IPS DF 6.9 (cell line): Measurements from ENCODE around the gene PPP1R12C.

ENCODE experiments used
- DNase-seq: peaks from one replicate; pipeline ENCODE4 v3.0.0-alpha.2; 2013; ENCODE audit warnings: low read depth, low spot score
- H3K27ac ChIP-seq: one replicate; pipeline ENCODE4 v1.5.1; 2013; ENCODE audit warnings: low read length, control low read depth
- H3K27me3 ChIP-seq: 2 replicates; pipeline ENCODE4 v1.6.1; 2013; ENCODE audit warnings: mild to moderate bottlenecking, low read length; ENCODE audit not compliant: control insufficient read depth, insufficient read depth
- H3K36me3 ChIP-seq: 2 replicates; pipeline ENCODE4 v1.6.1; 2013; ENCODE audit warnings: low read length; ENCODE audit not compliant: control insufficient read depth, insufficient read depth
- H3K4me1 ChIP-seq: 2 replicates; pipeline ENCODE4 v1.6.1; 2013; ENCODE audit warnings: low read length; ENCODE audit not compliant: control insufficient read depth, insufficient read depth
- H3K4me3 ChIP-seq: 2 replicates; pipeline ENCODE4 v1.5.1; 2013; ENCODE audit warnings: mild to moderate bottlenecking, low read length
- H3K9me3 ChIP-seq: 2 replicates; pipeline ENCODE4 v1.6.1; 2013; ENCODE audit warnings: low read length, inconsistent platforms; ENCODE audit not compliant: control insufficient read depth, insufficient read depth
- WGBS: extraction: QIAGEN DNeasy Blood & Tissue Kit; methylation state at CpG from one replicate; pipeline ENCODE4 v1.1.7; 2013; ENCODE audit warnings: mixed read lengths, missing lambda C conversion rate; ENCODE audit not compliant: insufficient read length, insufficient coverage; 5-methylcytosine and 5-hydroxymethylcytosine counted together

The PPP1R12C gene

GRCh38 chr19:55088543-55089341 is 28.7 kb downstream of the PPP1R12C start:
- Histone ChIP-seq H3K9me3 (no peaks in the 10 kb centered on the region), H3K4me1 (peaks cover 14% of the 10 kb centered on the region), H3K27ac (no peak overlapping the region), H3K4me3 (no peak overlapping the region), H3K27me3 (peaks cover 5% of the 10 kb centered on the region), H3K36me3 (no peaks in the 10 kb centered on the region)
- DNase-seq = no peak
- no CpG with 5 or more reads among the region's 18 CpGs for WGBS

GRCh38 chr19:55088021-55088451 is 29.4 kb downstream of the PPP1R12C start:
- no peaks in the 10 kb centered on the region for H3K36me3 ChIP-seq
- peaks cover 14% of the 10 kb centered on the region for H3K4me1 ChIP-seq
- H3K4me3 ChIP-seq = no peak overlapping the region
- no peaks in the 10 kb centered on the region for H3K9me3 ChIP-seq
- no peak overlapping the region for H3K27ac ChIP-seq
- DNase-seq = no peak
- peaks cover 5% of the 10 kb centered on the region for H3K27me3 ChIP-seq
- no CpG with 5 or more reads among the region's 12 CpGs for WGBS

- no peaks in the 10 kb centered on the region for H3K36me3 ChIP-seq
- H3K27ac ChIP-seq = no peak overlapping the region
- H3K4me1 ChIP-seq = peaks cover 12% of the 10 kb centered on the region
- DNase-seq = no peak
- H3K9me3 ChIP-seq = no peaks in the 10 kb centered on the region
- H3K4me3 ChIP-seq = peak overlapping the region; percentile 45; the same call in 1 of the 2 replicates
- H3K27me3 ChIP-seq = peaks cover 5% of the 10 kb centered on the region
- no CpG with 5 or more reads among the region's 17 CpGs for WGBS
These were observed 29.9 kb downstream of the PPP1R12C start for GRCh38 chr19:55087542-55087901.

- H3K27me3 ChIP-seq = peaks cover 5% of the 10 kb centered on the region
- peaks cover 10% of the 10 kb centered on the region for H3K4me1 ChIP-seq
- no peaks in the 10 kb centered on the region for H3K36me3 ChIP-seq
- WGBS = no CpG with 5 or more reads among the region's 74 CpGs
- peak; percentile 94 for DNase-seq
- H3K27ac ChIP-seq = no peak overlapping the region
- H3K9me3 ChIP-seq = no peaks in the 10 kb centered on the region
- peak overlapping the region; percentile 45; the same call in 1 of the 2 replicates for H3K4me3 ChIP-seq
These were observed 30.5 kb downstream of the PPP1R12C start for GRCh38 chr19:55086730-55087541.

GRCh38 chr19:55085923-55086715 is 31.3 kb downstream of the PPP1R12C start:
- peaks cover 10% of the 10 kb centered on the region for H3K4me1 ChIP-seq
- H3K9me3 ChIP-seq = no peaks in the 10 kb centered on the region
- no CpG with 5 or more reads among the region's 35 CpGs for WGBS
- no peak overlapping the region for H3K27ac ChIP-seq
- peak overlapping the region; percentile 30; the same call in 1 of the 2 replicates for H3K4me3 ChIP-seq
- DNase-seq = no peak
- H3K36me3 ChIP-seq = no peaks in the 10 kb centered on the region
- H3K27me3 ChIP-seq = peaks cover 5% of the 10 kb centered on the region

GRCh38 chr19:55084416-55084815 is 33.0 kb downstream of the PPP1R12C start:
- WGBS = no CpG with 5 or more reads among the region's 10 CpGs
- DNase-seq = no peak
- Histone ChIP-seq H3K9me3 (no peaks in the 10 kb centered on the region), H3K27ac (no peak overlapping the region), H3K4me3 (no peak overlapping the region), H3K36me3 (no peaks in the 10 kb centered on the region), H3K4me1 (peaks cover 12% of the 10 kb centered on the region), H3K27me3 (peaks cover 5% of the 10 kb centered on the region)

- Histone ChIP-seq H3K27ac (no peak overlapping the region), H3K4me1 (peaks cover 10% of the 10 kb centered on the region), H3K4me3 (no peak overlapping the region; the same call in 1 of the 2 replicates), H3K36me3 (no peaks in the 10 kb centered on the region), H3K9me3 (no peaks in the 10 kb centered on the region), H3K27me3 (peaks cover 5% of the 10 kb centered on the region)
- no peak for DNase-seq
- no CpG with 5 or more reads among the region's 42 CpGs for WGBS
These were observed 34.2 kb downstream of the PPP1R12C start for GRCh38 chr19:55083004-55083850.

GRCh38 chr19:55082020-55082851 is 35.2 kb downstream of the PPP1R12C start:
- H3K4me1 ChIP-seq = peaks cover 5% of the 10 kb centered on the region
- H3K27me3 ChIP-seq = peaks cover 5% of the 10 kb centered on the region
- no peak for DNase-seq
- H3K27ac ChIP-seq = no peak overlapping the region
- WGBS = no CpG with 5 or more reads among the region's 64 CpGs
- H3K4me3 ChIP-seq = no peak overlapping the region
- H3K9me3 ChIP-seq = no peaks in the 10 kb centered on the region
- no peaks in the 10 kb centered on the region for H3K36me3 ChIP-seq

- H3K9me3 ChIP-seq = no peaks in the 10 kb centered on the region
- no peak for DNase-seq
- no peak overlapping the region for H3K4me3 ChIP-seq
- H3K36me3 ChIP-seq = no peaks in the 10 kb centered on the region
- peaks cover 5% of the 10 kb centered on the region for H3K27me3 ChIP-seq
- no CpG with 5 or more reads among the region's 22 CpGs for WGBS
- H3K4me1 ChIP-seq = peaks cover 5% of the 10 kb centered on the region
- H3K27ac ChIP-seq = no peak overlapping the region
These were observed 35.7 kb downstream of the PPP1R12C start for GRCh38 chr19:55081770-55082019.
